Natural killer cell (primary cell): ENCODE measurements around the gene WFIKKN2. TPM values are rescaled to one million over a fixed set of nuclear protein-coding genes. Genes with fewer than 3 reads are reported as not detected.

Experiments used
- ATAC-seq, 3 donors: fragments of 150-1000 bp in 2 of 3; fragments of 200-7000 bp in 1 of 3; cut with Tn5 transposase; 1 replicate in 1 of 3; 2 replicates in 2 of 3; pipeline ENCODE4 v1.10.0; 2021; ENCODE audit warnings: mild to moderate bottlenecking in 2 of 3, moderate library complexity in 2 of 3
- DNase-seq, 2 donors: peaks; one replicate each; pipeline versions ENCODE4 v3.0.0 to v3.0.0-alpha.2; 2013 to 2021; ENCODE audit warnings: mixed read lengths in 1 of 2
- H3K27ac ChIP-seq: one replicate; pipeline ENCODE4 v1.5.1; 2013; ENCODE audit warnings: mild to moderate bottlenecking, low read length
- H3K27me3 ChIP-seq: one replicate; pipeline ENCODE4 v1.6.1; 2013; ENCODE audit warnings: low read length; ENCODE audit not compliant: control insufficient read depth, insufficient read depth
- H3K36me3 ChIP-seq: one replicate; pipeline ENCODE4 v1.6.1; 2013; ENCODE audit warnings: low read length; ENCODE audit not compliant: control insufficient read depth, insufficient read depth
- H3K4me1 ChIP-seq: one replicate; pipeline ENCODE4 v1.6.1; 2013; ENCODE audit warnings: low read length; ENCODE audit not compliant: control insufficient read depth, insufficient read depth
- H3K4me3 ChIP-seq: one replicate; pipeline ENCODE4 v1.5.1; 2013; ENCODE audit warnings: low read length
- H3K9me3 ChIP-seq: one replicate; pipeline ENCODE4 v1.6.1; 2013; ENCODE audit warnings: low read length; ENCODE audit not compliant: control insufficient read depth, insufficient read depth
- H3K27ac Mint-ChIP-seq, 2 donors: one replicate each; pipeline ENCODE4 v1.8.0; 2022; ENCODE audit warnings: mild to moderate bottlenecking in 2 of 2, mixed read lengths in 2 of 2, moderate library complexity in 1 of 2
- H3K27me3 Mint-ChIP-seq, 2 donors: one replicate each; pipeline ENCODE4 v1.8.0; 2022; ENCODE audit warnings: low read depth in 2 of 2, mixed read lengths in 2 of 2
- H3K36me3 Mint-ChIP-seq: one replicate; pipeline ENCODE4 v1.8.0; 2022; ENCODE audit warnings: mixed read lengths
- H3K4me1 Mint-ChIP-seq, 2 donors: one replicate each; pipeline ENCODE4 v1.8.0; 2022; ENCODE audit warnings: mixed read lengths in 2 of 2
- H3K4me3 Mint-ChIP-seq: one replicate; pipeline ENCODE4 v1.8.0; 2022; ENCODE audit warnings: mild to moderate bottlenecking, moderate library complexity, mixed read lengths
- H3K9me3 Mint-ChIP-seq, 2 donors: one replicate each; pipeline ENCODE4 v1.8.0; 2022; ENCODE audit warnings: mixed read lengths in 2 of 2
- WGBS: methylation state at CpG from one replicate; pipeline ENCODE4 v1.1.7; 2013; ENCODE audit warnings: missing lambda C conversion rate; ENCODE audit not compliant: insufficient coverage; 5-methylcytosine and 5-hydroxymethylcytosine counted together
- intact Hi-C: fragments of 100-400 bp; cut with micrococcal nuclease; formaldehyde crosslinking; loops from one replicate; pipeline ENCODE4 v1.14.2; 2022
- total RNA-seq, 4 donors: library from RNA; stranded (reverse); fragments of 120-200 nt in 1 of 4; gene quantifications; one replicate each; pipeline versions ENCODE4 v1.2.3 to v1.2.4, GENCODE V29; 2013 to 2022
- TF ChIP-seq, protein P1 (sequence below): fragments of 200-600 bp; IDR thresholded peaks from one replicate; pipeline ENCODE4 v1.8.0; 2022; ENCODE audit warnings: antibody characterized with exemption

Gene WFIKKN2
- total RNA-seq, 3 donors from 2014 or later (not counting 1 experiment from before 2014, with no cell fraction given): not detected

DNA sequence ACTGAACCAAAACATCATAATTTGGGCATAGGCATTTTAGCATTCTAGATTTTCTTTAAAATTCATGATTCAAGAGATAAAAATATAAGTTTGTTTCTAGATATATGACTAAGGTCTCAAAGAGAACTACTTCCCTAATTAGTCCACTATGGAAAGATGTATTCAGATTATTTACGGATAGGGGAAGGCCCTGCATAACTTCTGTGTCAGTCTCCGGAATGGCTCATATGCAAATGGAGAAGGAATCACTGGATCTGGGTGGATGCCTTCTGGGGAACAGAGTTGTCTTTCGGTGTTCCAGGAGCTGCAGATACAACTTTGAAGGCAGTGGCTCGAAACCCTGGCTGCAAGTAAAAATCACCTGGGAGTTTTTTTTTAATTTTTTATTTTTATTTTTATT lies 17.1 kb upstream of the WFIKKN2 start:
- no peaks in the 10 kb centered on the region for H3K9me3 ChIP-seq
- peaks cover 25% of the 10 kb centered on the region for H3K4me1 ChIP-seq
- peaks cover 14 to 20% of the 10 kb centered on the region in 2 donors for H3K27me3 Mint-ChIP-seq
- ATAC-seq (no peak), DNase-seq (no peak)
- H3K36me3 Mint-ChIP-seq: no peaks in the 10 kb centered on the region
- TF ChIP-seq, protein P1, sequence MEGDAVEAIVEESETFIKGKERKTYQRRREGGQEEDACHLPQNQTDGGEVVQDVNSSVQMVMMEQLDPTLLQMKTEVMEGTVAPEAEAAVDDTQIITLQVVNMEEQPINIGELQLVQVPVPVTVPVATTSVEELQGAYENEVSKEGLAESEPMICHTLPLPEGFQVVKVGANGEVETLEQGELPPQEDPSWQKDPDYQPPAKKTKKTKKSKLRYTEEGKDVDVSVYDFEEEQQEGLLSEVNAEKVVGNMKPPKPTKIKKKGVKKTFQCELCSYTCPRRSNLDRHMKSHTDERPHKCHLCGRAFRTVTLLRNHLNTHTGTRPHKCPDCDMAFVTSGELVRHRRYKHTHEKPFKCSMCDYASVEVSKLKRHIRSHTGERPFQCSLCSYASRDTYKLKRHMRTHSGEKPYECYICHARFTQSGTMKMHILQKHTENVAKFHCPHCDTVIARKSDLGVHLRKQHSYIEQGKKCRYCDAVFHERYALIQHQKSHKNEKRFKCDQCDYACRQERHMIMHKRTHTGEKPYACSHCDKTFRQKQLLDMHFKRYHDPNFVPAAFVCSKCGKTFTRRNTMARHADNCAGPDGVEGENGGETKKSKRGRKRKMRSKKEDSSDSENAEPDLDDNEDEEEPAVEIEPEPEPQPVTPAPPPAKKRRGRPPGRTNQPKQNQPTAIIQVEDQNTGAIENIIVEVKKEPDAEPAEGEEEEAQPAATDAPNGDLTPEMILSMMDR: no peak
- 93% methylated on average over 3 of the region's 4 CpGs for WGBS
- no peaks in the 10 kb centered on the region for H3K9me3 Mint-ChIP-seq
- intact Hi-C loops: no loop called here
- H3K27me3 ChIP-seq: peaks cover 2% of the 10 kb centered on the region
- no peak overlapping the region for H3K4me3 Mint-ChIP-seq
- H3K4me3 ChIP-seq: no peak overlapping the region
- H3K4me1 Mint-ChIP-seq: peaks cover 15 to 20% of the 10 kb centered on the region in 2 donors
- H3K27ac ChIP-seq: no peak overlapping the region
- no peaks in the 10 kb centered on the region for H3K36me3 ChIP-seq
- H3K27ac Mint-ChIP-seq: no peak overlapping the region

DNA sequence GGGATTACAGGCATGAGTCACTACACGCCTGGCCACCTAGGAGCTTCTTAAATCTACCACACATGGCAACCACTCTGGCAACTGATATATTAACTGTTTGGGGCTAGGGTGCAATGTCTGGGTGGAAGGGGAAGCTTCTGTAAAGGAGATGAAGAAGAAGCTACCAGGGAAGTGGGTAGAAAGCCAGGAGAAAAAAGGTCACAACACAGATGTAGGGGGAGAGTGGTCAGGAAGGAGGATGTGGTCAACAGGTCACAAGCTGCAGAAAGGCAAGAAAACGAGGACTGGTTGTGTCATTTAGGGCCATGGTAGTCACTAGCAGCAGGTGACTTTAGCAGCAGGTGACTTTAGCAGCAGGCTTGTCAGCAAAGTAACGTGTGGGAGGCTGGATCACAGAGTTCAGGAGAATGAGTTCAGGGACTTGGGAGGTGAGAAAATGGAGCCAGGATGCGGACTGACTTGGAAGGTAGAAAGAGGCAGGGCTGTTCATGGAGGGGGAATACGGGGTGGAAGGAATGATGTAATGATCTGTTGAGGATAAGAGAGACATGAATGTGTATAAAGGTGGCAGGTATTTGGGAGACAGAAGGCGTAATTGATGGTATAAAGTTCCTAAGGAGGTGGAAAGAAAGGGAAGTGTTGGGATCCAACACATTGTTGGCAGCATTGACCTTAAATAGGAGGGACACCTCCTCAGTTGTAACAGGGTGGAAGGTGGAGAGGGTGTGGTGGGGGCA lies 16.3 kb upstream of the WFIKKN2 start:
- intact Hi-C loops: no loop called here
- H3K4me3 Mint-ChIP-seq: no peak overlapping the region
- H3K4me1 Mint-ChIP-seq: peaks cover 15 to 20% of the 10 kb centered on the region in 2 donors
- H3K27me3 Mint-ChIP-seq: peaks cover 15 to 16% of the 10 kb centered on the region in 2 donors
- ATAC-seq (no peak), DNase-seq (no peak)
- Histone ChIP-seq H3K4me1 (peaks cover 25% of the 10 kb centered on the region), H3K27me3 (peaks cover 2% of the 10 kb centered on the region), H3K4me3 (no peak overlapping the region), H3K36me3 (no peaks in the 10 kb centered on the region), H3K27ac (no peak overlapping the region), H3K9me3 (no peaks in the 10 kb centered on the region)
- TF ChIP-seq, protein P1: no peak
- 49% methylated on average over 6 of the region's 6 CpGs for WGBS
- H3K9me3 Mint-ChIP-seq: no peaks in the 10 kb centered on the region
- H3K36me3 Mint-ChIP-seq: no peaks in the 10 kb centered on the region
- peak overlapping the region in 1 of 2 donors; percentile 2 for H3K27ac Mint-ChIP-seq

DNA sequence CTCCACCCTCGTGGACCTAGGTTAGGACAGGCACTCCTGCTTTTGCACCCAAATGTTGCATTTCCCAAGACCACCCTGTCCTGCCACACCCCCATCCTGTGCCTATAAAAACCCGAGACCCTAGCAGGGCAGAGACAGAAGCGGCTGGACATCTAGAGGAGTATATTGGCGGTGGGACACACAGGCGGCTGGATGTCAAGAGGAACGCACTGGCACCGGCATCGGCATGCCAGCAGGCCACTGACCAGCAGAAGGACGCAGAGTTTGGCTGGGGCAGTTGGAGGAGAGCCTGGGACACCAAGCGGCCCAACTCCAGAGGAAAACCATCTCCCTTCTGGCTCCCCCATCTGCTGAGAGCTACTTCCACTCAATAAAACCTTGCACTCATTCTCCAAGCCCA lies 14.7 kb upstream of the WFIKKN2 start:
- DNase-seq (no peak), ATAC-seq (no peak)
- Mint-ChIP-seq H3K4me3 (no peak overlapping the region), H3K27ac (no peak overlapping the region), H3K27me3 (peaks cover 10 to 16% of the 10 kb centered on the region in 2 donors), H3K36me3 (no peaks in the 10 kb centered on the region), H3K9me3 (no peaks in the 10 kb centered on the region), H3K4me1 (peaks cover 15 to 16% of the 10 kb centered on the region in 2 donors)
- intact Hi-C loops: no loop called here
- Histone ChIP-seq H3K4me1 (peaks cover 25% of the 10 kb centered on the region), H3K36me3 (no peaks in the 10 kb centered on the region), H3K27me3 (peaks cover 2% of the 10 kb centered on the region), H3K4me3 (no peak overlapping the region), H3K9me3 (no peaks in the 10 kb centered on the region), H3K27ac (no peak overlapping the region)
- WGBS: 85% methylated on average over 10 of the region's 10 CpGs
- TF ChIP-seq, protein P1: no peak

DNA sequence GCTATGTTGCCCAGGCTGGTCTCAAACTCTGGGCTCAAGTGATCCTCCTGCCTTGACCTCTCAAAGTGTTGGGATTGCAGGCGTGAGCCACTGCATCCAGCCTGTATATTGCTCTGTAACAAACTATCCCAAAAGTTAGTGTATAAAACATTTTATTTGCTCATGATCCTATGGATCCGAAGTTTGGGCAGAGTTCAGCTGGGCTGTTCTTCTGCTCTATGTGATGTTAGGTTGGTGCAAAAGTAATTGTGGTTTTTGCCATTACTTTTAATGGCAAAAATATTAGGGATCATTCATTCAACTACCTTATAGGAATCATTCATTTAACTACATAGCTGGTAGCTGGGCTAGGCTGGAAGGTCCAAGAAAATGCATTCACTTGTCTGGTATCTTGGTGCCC lies 12.8 kb upstream of the WFIKKN2 start:
- H3K9me3 Mint-ChIP-seq: no peaks in the 10 kb centered on the region
- H3K4me1 Mint-ChIP-seq: peaks cover 9 to 10% of the 10 kb centered on the region in 2 donors
- peaks cover 17% of the 10 kb centered on the region for H3K4me1 ChIP-seq
- peaks cover 9 to 16% of the 10 kb centered on the region in 2 donors for H3K27me3 Mint-ChIP-seq
- no peaks in the 10 kb centered on the region for H3K36me3 Mint-ChIP-seq
- TF ChIP-seq, protein P1: no peak
- ATAC-seq (no peak), DNase-seq (no peak)
- no peak overlapping the region for H3K27ac Mint-ChIP-seq
- no peaks in the 10 kb centered on the region for H3K27me3 ChIP-seq
- no peaks in the 10 kb centered on the region for H3K9me3 ChIP-seq
- H3K4me3 Mint-ChIP-seq: no peak overlapping the region
- no peak overlapping the region for H3K27ac ChIP-seq
- intact Hi-C loops: no loop called here
- H3K36me3 ChIP-seq: no peaks in the 10 kb centered on the region
- no peak overlapping the region for H3K4me3 ChIP-seq
- WGBS: 75% methylated on average over 1 of the region's 2 CpGs
